ENCODE data around the gene NPEPL1.
"Not testable (repeated sequence)": the region's sequence is repeated elsewhere in the genome, so short reads cannot be mapped to it uniquely, and the experiment has no call there.

NPEPL1 gene

GRCh38 chr20:58692579-58693225 lies at the start of gene NPEPL1:
Gene NPEPL1, plus strand, starts transcription at chr20:58692800. Its CDS starts 101 bp downstream, at chr20:58692901.
- peak; percentile 27 for DNase-seq (ENCODE audit: low read depth, low spot score)

- not testable (repeated sequence) for DNase-seq (ENCODE audit: low read depth, low spot score)
Measured at GRCh38 chr20:58642896-58643295, 49.7 kb upstream of the NPEPL1 start.

GRCh38 chr20:58645412-58645968 lies 47.1 kb upstream of the NPEPL1 start:
- DNase-seq (ENCODE audit: low read depth, low spot score) = no peak

GRCh38 chr20:58646257-58646656 lies 46.3 kb upstream of the NPEPL1 start:
- DNase-seq (ENCODE audit: low read depth, low spot score) = no peak

- DNase-seq (ENCODE audit: low read depth, low spot score) = no peak
Measured at GRCh38 chr20:58646703-58647102, 45.9 kb upstream of the NPEPL1 start.

- DNase-seq (ENCODE audit: low read depth, low spot score) = no peak
Measured at GRCh38 chr20:58647162-58647795, 45.3 kb upstream of the NPEPL1 start.

- no peak for DNase-seq (ENCODE audit: low read depth, low spot score)
Measured at GRCh38 chr20:58647796-58648501, 44.7 kb upstream of the NPEPL1 start.

GRCh38 chr20:58648502-58648825 lies 44.1 kb upstream of the NPEPL1 start:
- not testable (repeated sequence) for DNase-seq (ENCODE audit: low read depth, low spot score)

- DNase-seq (ENCODE audit: low read depth, low spot score) = no peak
Measured at GRCh38 chr20:58649288-58650180, 43.1 kb upstream of the NPEPL1 start.

- no peak for DNase-seq (ENCODE audit: low read depth, low spot score)
Measured at GRCh38 chr20:58650181-58650775, 42.3 kb upstream of the NPEPL1 start.

GRCh38 chr20:58650776-58651558 lies 41.6 kb upstream of the NPEPL1 start, which contains the start of gene STX16:
Gene STX16, plus strand, starts transcription at chr20:58651283. Its CDS starts 724 bp downstream, at chr20:58652007.
- DNase-seq (ENCODE audit: low read depth, low spot score) = peak; percentile 75

- DNase-seq (ENCODE audit: low read depth, low spot score) = no peak
Measured at GRCh38 chr20:58651559-58651945, 41.0 kb upstream of the NPEPL1 start.

GRCh38 chr20:58651946-58652605 lies 40.5 kb upstream of the NPEPL1 start:
- DNase-seq (ENCODE audit: low read depth, low spot score) = no peak

GRCh38 chr20:58652606-58653294 lies 39.9 kb upstream of the NPEPL1 start:
- DNase-seq (ENCODE audit: low read depth, low spot score) = no peak

- no peak for DNase-seq (ENCODE audit: low read depth, low spot score)
Measured at GRCh38 chr20:58654337-58654736, 38.3 kb upstream of the NPEPL1 start.

- DNase-seq (ENCODE audit: low read depth, low spot score) = no peak
Measured at GRCh38 chr20:58655328-58656107, 37.1 kb upstream of the NPEPL1 start.

GRCh38 chr20:58656831-58657230 lies 35.8 kb upstream of the NPEPL1 start:
- DNase-seq (ENCODE audit: low read depth, low spot score) = no peak

GRCh38 chr20:58657262-58657661 lies 35.3 kb upstream of the NPEPL1 start:
- no peak for DNase-seq (ENCODE audit: low read depth, low spot score)

Measured in activated naive CD8-positive, alpha-beta T cell treated with anti-CD3 and anti-CD28 coated beads, Interleukin-2, amount 50 U/mL, for 16 hours (primary cell).